ENCODE data around the gene CNTNAP2.

The CNTNAP2 gene

DNA sequence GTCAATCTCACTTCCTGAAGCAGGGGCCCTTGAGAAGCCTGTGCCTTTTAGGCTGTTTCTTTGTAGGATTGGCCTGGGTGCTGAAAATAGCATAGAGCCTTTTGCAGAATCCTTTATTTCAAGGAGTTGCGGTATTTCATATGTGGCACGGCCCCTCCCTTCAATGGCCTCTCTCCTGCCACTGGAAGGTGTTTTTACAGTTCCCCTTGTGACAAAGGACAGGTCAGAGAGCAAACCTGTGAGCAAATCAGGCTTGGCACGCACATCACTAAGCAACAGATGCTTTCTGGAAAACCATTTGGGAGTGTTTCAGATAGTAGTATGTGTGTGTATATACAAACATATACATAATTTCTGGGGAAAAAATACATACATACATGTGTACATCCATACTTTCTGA, 2085.4 kb downstream of the CNTNAP2 start:
- Histone ChIP-seq H3K36me3 (ENCODE audit: control insufficient read depth, low read depth, low read length) (no peaks in the 10 kb centered on the region), H3K4me1 (ENCODE audit: control insufficient read depth, low read depth, low read length) (no peaks in the 10 kb centered on the region), H3K9ac (ENCODE audit: low read length) (no peak overlapping the region), H3K9me3 (ENCODE audit: control insufficient read depth, low read depth, low read length) (no peaks in the 10 kb centered on the region), H3K27ac (ENCODE audit: low read length) (no peak overlapping the region), H3K4me3 (ENCODE audit: low read length) (no peak overlapping the region), H3K27me3 (ENCODE audit: control insufficient read depth, insufficient read depth, low read length) (no peaks in the 10 kb centered on the region)

DNA sequence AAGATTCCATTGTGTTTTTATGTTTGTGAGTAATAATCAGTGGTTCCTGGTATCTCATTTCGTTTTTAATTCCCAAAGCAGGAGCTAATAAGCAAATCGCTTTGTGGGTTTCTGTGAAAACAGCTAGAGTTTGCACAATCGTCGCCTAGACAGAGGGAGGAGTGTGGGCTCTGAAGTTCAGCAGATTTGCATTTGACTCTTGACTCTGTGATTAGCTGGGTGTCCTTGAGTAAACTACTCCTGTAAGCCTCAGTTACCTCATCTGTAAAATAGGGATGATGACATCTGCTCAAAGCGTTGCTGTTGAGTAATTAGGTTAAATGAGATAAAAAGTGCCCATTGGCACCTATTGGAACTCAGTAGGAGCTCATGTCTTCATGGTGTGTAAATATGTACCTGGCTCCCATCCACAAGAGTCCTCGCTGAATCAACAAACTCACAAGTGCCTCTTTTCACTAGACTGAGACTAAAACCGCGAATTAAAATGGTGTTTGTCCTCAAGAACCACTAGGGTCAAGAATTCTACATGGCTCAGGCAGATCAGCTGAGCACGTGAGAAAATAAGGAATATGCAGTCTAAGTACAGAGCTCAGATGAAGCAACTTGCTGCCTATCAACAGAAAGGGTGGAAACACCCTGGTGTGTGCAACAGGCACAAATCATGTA, 2088.2 kb downstream of the CNTNAP2 start:
- H3K9me3 ChIP-seq (ENCODE audit: control insufficient read depth, low read depth, low read length): no peaks in the 10 kb centered on the region
- H3K4me1 ChIP-seq (ENCODE audit: control insufficient read depth, low read depth, low read length): no peaks in the 10 kb centered on the region
- no peaks in the 10 kb centered on the region for H3K36me3 ChIP-seq (ENCODE audit: control insufficient read depth, low read depth, low read length)
- no peak overlapping the region for H3K4me3 ChIP-seq (ENCODE audit: low read length)
- no peak overlapping the region for H3K27ac ChIP-seq (ENCODE audit: low read length)
- no peaks in the 10 kb centered on the region for H3K27me3 ChIP-seq (ENCODE audit: control insufficient read depth, insufficient read depth, low read length)
- H3K9ac ChIP-seq (ENCODE audit: low read length): no peak overlapping the region

DNA sequence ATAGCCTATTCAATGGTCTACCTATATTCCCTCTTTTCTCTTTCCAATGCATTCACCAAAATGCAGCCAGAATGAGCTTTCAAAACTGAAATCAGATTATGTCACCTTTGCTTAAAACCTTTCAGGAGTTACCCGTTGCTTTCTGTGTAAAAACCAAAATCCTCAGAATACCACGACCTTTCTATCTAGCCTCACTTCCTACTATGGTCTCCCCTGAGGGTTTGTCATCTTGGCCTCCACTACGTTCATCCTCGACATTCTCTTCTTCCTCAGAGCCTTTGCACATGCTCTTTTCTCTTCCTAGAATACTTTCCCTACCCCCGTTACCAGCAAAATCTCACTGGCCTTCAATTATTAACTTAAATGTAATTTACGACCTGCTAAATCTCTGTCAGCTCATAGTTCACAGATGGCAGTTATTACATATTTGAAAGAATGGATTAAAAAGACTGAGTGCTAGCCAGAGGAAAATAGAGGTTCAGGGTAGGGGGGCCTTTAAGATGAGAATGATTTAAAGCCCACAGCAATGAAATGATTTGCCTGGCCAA, 2093.1 kb downstream of the CNTNAP2 start:
- no peak overlapping the region for H3K9ac ChIP-seq (ENCODE audit: low read length)
- no peaks in the 10 kb centered on the region for H3K4me1 ChIP-seq (ENCODE audit: control insufficient read depth, low read depth, low read length)
- H3K9me3 ChIP-seq (ENCODE audit: control insufficient read depth, low read depth, low read length): no peaks in the 10 kb centered on the region
- no peaks in the 10 kb centered on the region for H3K36me3 ChIP-seq (ENCODE audit: control insufficient read depth, low read depth, low read length)
- H3K27ac ChIP-seq (ENCODE audit: low read length): no peak overlapping the region
- no peak overlapping the region for H3K4me3 ChIP-seq (ENCODE audit: low read length)
- H3K27me3 ChIP-seq (ENCODE audit: control insufficient read depth, insufficient read depth, low read length): no peaks in the 10 kb centered on the region

DNA sequence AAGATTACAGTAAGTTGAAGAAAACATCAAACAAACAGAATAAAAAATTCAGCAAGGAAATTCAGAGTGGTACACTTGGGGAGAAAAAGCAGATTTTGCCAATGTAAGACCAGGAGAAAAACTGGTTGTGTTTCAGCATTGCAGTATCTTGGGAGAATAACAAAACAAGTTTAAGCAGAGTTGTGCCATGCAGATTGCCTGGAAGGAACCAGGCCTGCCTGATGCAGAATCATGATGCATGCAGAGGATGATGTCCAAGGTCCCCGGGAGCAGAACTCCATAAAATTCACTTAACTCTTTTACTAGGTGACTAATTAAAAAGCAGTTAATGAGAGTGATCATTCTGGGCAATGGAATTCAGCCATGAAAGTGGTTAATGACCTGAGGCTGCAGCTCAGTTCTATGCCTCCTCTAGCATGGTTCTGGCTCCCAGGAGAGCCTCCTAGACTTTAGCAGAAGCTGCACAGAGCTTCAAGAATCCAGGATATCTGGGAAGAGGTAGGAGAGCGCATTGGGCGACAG, 2094.3 kb downstream of the CNTNAP2 start:
- Histone ChIP-seq H3K9me3 (ENCODE audit: control insufficient read depth, low read depth, low read length) (no peaks in the 10 kb centered on the region), H3K36me3 (ENCODE audit: control insufficient read depth, low read depth, low read length) (no peaks in the 10 kb centered on the region), H3K27ac (ENCODE audit: low read length) (no peak overlapping the region), H3K27me3 (ENCODE audit: control insufficient read depth, insufficient read depth, low read length) (no peaks in the 10 kb centered on the region), H3K4me1 (ENCODE audit: control insufficient read depth, low read depth, low read length) (no peaks in the 10 kb centered on the region), H3K9ac (ENCODE audit: low read length) (no peak overlapping the region), H3K4me3 (ENCODE audit: low read length) (no peak overlapping the region)

DNA sequence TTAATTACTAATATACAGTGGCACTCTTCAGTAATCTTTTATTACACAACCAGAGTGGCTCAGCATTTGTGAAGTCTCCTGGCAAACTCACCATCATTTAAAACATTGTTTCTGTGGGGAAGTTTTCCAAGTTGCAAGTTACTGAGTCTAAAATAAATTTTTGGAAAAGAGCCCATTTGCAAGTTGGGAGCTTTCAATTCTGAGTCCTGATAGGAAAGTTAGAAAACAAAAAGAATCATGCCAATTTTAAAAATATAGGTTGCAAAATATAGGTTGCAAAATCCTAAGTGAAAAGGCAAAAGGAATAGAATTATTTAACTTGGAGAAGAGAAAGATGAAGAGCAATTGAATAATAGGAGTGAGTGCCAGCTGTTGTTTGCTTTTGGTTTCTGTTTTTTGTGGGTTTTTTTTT, 2095.1 kb downstream of the CNTNAP2 start:
- Histone ChIP-seq H3K4me1 (ENCODE audit: control insufficient read depth, low read depth, low read length) (no peaks in the 10 kb centered on the region), H3K36me3 (ENCODE audit: control insufficient read depth, low read depth, low read length) (no peaks in the 10 kb centered on the region), H3K4me3 (ENCODE audit: low read length) (no peak overlapping the region), H3K27ac (ENCODE audit: low read length) (no peak overlapping the region), H3K27me3 (ENCODE audit: control insufficient read depth, insufficient read depth, low read length) (no peaks in the 10 kb centered on the region), H3K9me3 (ENCODE audit: control insufficient read depth, low read depth, low read length) (no peaks in the 10 kb centered on the region), H3K9ac (ENCODE audit: low read length) (no peak overlapping the region)

DNA sequence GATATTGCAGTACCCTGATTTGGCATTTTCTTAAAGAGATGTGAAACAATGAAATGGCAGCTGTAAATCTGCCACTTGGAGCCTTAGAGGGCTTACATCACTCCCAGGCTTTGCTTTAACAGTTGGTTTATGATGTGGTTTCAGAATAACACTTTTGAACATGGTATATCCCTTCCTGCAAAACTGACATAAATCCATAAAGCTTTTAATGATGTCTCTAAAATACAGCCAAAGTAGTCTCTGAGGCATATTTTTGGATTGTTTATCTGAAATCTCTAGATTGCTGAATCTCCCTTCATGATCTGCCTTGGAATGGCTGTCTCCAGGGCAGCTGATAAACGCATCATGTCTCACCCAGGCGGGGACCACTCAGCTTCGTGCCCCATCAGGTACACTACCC, 2096.1 kb downstream of the CNTNAP2 start:
- no peak overlapping the region for H3K9ac ChIP-seq (ENCODE audit: low read length)
- no peaks in the 10 kb centered on the region for H3K4me1 ChIP-seq (ENCODE audit: control insufficient read depth, low read depth, low read length)

DNA sequence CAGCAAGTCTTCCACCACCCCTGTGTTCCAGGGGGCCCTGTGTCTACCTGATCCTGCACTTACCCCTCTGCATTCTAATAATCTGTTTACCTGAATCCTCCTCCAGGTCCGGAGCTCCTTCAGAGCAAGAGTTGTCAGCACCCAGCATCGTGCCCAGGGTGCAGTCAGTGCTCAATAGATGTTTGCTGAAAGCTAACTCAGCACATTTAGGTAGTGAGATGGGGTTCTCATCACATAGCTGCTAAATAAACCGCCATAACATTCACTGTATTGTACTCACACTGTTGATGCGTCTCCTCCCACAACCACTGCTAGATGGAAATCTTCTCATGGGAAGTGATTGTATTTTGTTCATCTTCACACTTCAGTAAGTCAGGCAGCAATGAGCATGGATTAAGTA, 2097.5 kb downstream of the CNTNAP2 start:
- Histone ChIP-seq H3K4me3 (ENCODE audit: low read length) (no peak overlapping the region), H3K36me3 (ENCODE audit: control insufficient read depth, low read depth, low read length) (no peaks in the 10 kb centered on the region), H3K9me3 (ENCODE audit: control insufficient read depth, low read depth, low read length) (no peaks in the 10 kb centered on the region)

More for the DNA sequence above, 2096.1 kb downstream of the CNTNAP2 start:
- Histone ChIP-seq H3K36me3 (ENCODE audit: control insufficient read depth, low read depth, low read length) (no peaks in the 10 kb centered on the region), H3K27me3 (ENCODE audit: control insufficient read depth, insufficient read depth, low read length) (no peaks in the 10 kb centered on the region), H3K9me3 (ENCODE audit: control insufficient read depth, low read depth, low read length) (no peaks in the 10 kb centered on the region), H3K27ac (ENCODE audit: low read length) (no peak overlapping the region), H3K4me3 (ENCODE audit: low read length) (no peak overlapping the region)

DNA sequence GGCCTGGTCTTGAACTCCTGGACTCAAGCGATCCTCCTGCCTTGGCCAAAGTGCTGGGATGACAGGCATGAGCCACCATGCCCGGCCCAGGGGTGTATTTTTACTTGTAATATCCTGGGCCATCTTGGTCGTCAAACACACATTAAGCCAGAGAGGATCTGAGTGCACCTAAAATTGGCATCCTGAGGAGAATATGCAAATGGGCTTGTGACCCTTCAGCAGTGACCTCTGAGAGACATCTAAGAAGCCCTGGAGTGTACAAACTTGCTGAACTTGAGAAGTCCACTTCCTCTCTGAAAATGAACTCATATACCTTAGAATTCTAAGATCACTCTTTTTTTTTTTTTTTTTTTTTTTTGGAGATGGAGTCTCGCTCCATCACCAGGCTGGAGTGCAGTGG, 2102.0 kb downstream of the CNTNAP2 start:
- Histone ChIP-seq H3K36me3 (ENCODE audit: control insufficient read depth, low read depth, low read length) (no peaks in the 10 kb centered on the region), H3K9me3 (ENCODE audit: control insufficient read depth, low read depth, low read length) (no peaks in the 10 kb centered on the region), H3K27ac (ENCODE audit: low read length) (no peak overlapping the region), H3K9ac (ENCODE audit: low read length) (no peak overlapping the region), H3K4me3 (ENCODE audit: low read length) (no peak overlapping the region), H3K4me1 (ENCODE audit: control insufficient read depth, low read depth, low read length) (no peaks in the 10 kb centered on the region), H3K27me3 (ENCODE audit: control insufficient read depth, insufficient read depth, low read length) (no peaks in the 10 kb centered on the region)

More for the DNA sequence above, 2097.5 kb downstream of the CNTNAP2 start:
- Histone ChIP-seq H3K27ac (ENCODE audit: low read length) (no peak overlapping the region), H3K4me1 (ENCODE audit: control insufficient read depth, low read depth, low read length) (no peaks in the 10 kb centered on the region), H3K27me3 (ENCODE audit: control insufficient read depth, insufficient read depth, low read length) (no peaks in the 10 kb centered on the region), H3K9ac (ENCODE audit: low read length) (no peak overlapping the region)

DNA sequence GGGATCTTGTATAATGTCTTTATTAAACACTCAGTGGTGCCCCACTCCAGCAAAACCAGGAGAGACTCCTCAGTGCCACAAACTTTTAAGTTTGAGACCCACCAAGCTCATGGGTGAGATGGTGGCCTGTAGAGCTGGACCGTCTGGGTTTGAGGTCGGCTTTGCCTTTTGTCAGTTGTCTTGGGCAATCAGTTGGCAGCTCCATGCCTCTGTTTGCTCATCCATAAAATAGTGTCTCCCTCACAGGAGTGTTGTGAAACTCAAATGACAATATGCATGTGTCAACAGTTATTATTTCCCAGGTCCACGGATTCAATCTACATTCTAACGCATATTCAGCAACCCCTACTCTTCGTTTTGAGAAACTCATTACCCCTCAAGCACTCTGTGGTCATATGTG, 2106.1 kb downstream of the CNTNAP2 start:
- no peaks in the 10 kb centered on the region for H3K27me3 ChIP-seq (ENCODE audit: control insufficient read depth, insufficient read depth, low read length)
- no peak overlapping the region for H3K27ac ChIP-seq (ENCODE audit: low read length)
- H3K9me3 ChIP-seq (ENCODE audit: control insufficient read depth, low read depth, low read length): no peaks in the 10 kb centered on the region
- no peaks in the 10 kb centered on the region for H3K36me3 ChIP-seq (ENCODE audit: control insufficient read depth, low read depth, low read length)
- no peaks in the 10 kb centered on the region for H3K4me1 ChIP-seq (ENCODE audit: control insufficient read depth, low read depth, low read length)
- H3K9ac ChIP-seq (ENCODE audit: low read length): no peak overlapping the region
- no peak overlapping the region for H3K4me3 ChIP-seq (ENCODE audit: low read length)

DNA sequence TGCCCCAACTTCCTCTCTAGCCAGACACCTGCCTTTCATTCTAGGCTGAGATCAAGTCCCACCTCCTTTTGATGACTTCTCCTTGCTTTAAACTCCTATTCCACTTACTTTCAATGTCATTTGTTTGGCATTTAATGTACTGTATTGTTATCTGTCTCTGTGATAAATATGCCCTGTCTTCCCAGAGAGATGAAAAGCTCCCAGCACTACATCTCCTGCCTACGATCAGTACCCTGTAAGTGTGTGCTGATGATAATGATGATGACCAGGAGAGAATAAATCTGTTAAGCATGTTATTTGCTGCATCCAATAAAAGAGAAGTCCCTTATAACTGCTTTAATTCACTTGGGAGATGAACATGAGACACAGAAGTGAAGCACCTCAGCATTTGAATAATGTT, 2106.6 kb downstream of the CNTNAP2 start:
- Histone ChIP-seq H3K27ac (ENCODE audit: low read length) (no peak overlapping the region), H3K4me1 (ENCODE audit: control insufficient read depth, low read depth, low read length) (no peaks in the 10 kb centered on the region), H3K9ac (ENCODE audit: low read length) (no peak overlapping the region), H3K9me3 (ENCODE audit: control insufficient read depth, low read depth, low read length) (no peaks in the 10 kb centered on the region), H3K4me3 (ENCODE audit: low read length) (no peak overlapping the region), H3K27me3 (ENCODE audit: control insufficient read depth, insufficient read depth, low read length) (no peaks in the 10 kb centered on the region), H3K36me3 (ENCODE audit: control insufficient read depth, low read depth, low read length) (no peaks in the 10 kb centered on the region)

DNA sequence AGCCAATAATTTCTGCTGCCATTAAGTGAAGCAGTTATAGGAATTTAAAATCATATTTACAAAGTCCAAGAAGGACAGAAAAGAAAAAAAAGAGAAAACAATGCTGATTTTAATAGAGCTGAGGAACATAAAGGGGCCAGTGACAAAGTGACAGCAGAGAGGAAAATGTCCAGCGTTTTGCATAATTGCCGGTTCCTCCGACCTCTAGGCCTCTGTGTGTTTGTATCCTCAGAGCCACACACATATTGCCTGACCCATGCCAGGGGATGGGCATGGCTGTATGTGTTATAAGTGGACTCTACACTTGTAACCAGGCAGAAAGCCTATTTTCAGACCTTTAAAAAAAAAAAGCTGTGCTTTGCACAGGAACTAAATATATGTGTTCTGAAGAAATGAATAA, 2107.1 kb downstream of the CNTNAP2 start:
- H3K9me3 ChIP-seq (ENCODE audit: control insufficient read depth, low read depth, low read length): no peaks in the 10 kb centered on the region
- H3K9ac ChIP-seq (ENCODE audit: low read length): no peak overlapping the region
- no peaks in the 10 kb centered on the region for H3K27me3 ChIP-seq (ENCODE audit: control insufficient read depth, insufficient read depth, low read length)
- no peak overlapping the region for H3K4me3 ChIP-seq (ENCODE audit: low read length)
- no peaks in the 10 kb centered on the region for H3K36me3 ChIP-seq (ENCODE audit: control insufficient read depth, low read depth, low read length)
- no peak overlapping the region for H3K27ac ChIP-seq (ENCODE audit: low read length)
- H3K4me1 ChIP-seq (ENCODE audit: control insufficient read depth, low read depth, low read length): no peaks in the 10 kb centered on the region

DNA sequence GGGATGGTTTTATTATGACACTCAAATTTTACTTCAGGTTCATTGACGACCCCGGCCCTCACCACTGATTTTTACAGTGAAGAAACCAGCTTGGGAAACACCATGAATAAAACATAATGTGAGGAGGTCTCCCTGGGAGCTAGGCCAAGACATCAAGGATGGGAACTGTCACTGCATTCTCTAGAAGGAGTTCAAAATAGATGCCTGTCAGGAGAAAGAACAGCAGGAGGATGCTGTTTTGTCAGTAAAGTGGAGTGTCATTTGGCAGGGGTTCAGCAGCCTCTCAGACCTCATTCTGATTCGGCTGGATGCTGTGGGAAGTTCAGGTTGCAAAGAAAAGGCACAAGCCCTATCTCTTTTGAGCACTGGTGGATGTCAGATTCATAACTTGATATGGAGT, 2113.7 kb downstream of the CNTNAP2 start:
- Histone ChIP-seq H3K27ac (ENCODE audit: low read length) (no peak overlapping the region), H3K27me3 (ENCODE audit: control insufficient read depth, insufficient read depth, low read length) (no peaks in the 10 kb centered on the region), H3K4me1 (ENCODE audit: control insufficient read depth, low read depth, low read length) (no peaks in the 10 kb centered on the region), H3K36me3 (ENCODE audit: control insufficient read depth, low read depth, low read length) (no peaks in the 10 kb centered on the region), H3K4me3 (ENCODE audit: low read length) (no peak overlapping the region), H3K9me3 (ENCODE audit: control insufficient read depth, low read depth, low read length) (no peaks in the 10 kb centered on the region), H3K9ac (ENCODE audit: low read length) (no peak overlapping the region)
